A549 (cell line): ENCODE data around the gene ZNF335. TPM values are rescaled to one million over a fixed set of nuclear protein-coding genes. Genes with fewer than 3 reads are reported as not detected.

Source experiments
- ATAC-seq, 2 experiments: fragments of 200-7000 bp in 1 of 2; fragments of >200 bp in 1 of 2; cut with Nextera tagmentation in 1 of 2; cut with Tn5 transposase in 1 of 2; 3 replicates each; pipeline versions ENCODE4 v1.8.0 to v1.9.1; 2018 to 2020; ENCODE audit warnings: mild to moderate bottlenecking in 1 of 2, moderate library complexity in 1 of 2
- CTCF ChIA-PET: fragments of 300-600 bp; sonication (Branson Sonifier 250); formaldehyde crosslinking; extraction: SDS; loops from one replicate; lab custom pipeline; 2021; ENCODE audit warnings: antibody characterized with exemption, inconsistent platforms; lab: Yijun Ruan, JAX
- POLR2A ChIA-PET: fragments of 350-600 bp; formaldehyde crosslinking; extraction: SDS; loops from one replicate; lab custom pipeline; 2021; ENCODE audit warnings: antibody characterized with exemption, inconsistent platforms; lab: Yijun Ruan, JAX
- DNase-seq, 2 experiments: peaks; one replicate each; pipeline versions ENCODE4 v3.0.0 to v3.0.0-alpha.2; 2011 to 2016; ENCODE audit warnings: low read depth in 1 of 2, low spot score in 1 of 2
- FAIRE-seq: peaks from 2 replicates; lab custom pipeline; 2011; peaks lifted over from hg19 to GRCh38; lab: Jason Lieb, UNC
- H3K27ac ChIP-seq, 2 experiments: fragments of >200 bp; sonication (Bioruptor Twin); formaldehyde crosslinking; 3 replicates each; pipeline ENCODE4 v1.5.1; 2016 to 2017
- H3K4me1 ChIP-seq: fragments of >200 bp; sonication (Bioruptor Twin); formaldehyde crosslinking; 3 replicates; pipeline ENCODE4 v1.6.1; 2016
- H3K4me2 ChIP-seq: fragments of >200 bp; sonication (Bioruptor Twin); formaldehyde crosslinking; 3 replicates; pipeline ENCODE4 v1.6.1; 2016
- H3K4me3 ChIP-seq: fragments of >200 bp; sonication (Bioruptor Twin); formaldehyde crosslinking; 3 replicates; pipeline ENCODE4 v1.5.1; 2016
- H3K9me3 ChIP-seq: fragments of >200 bp; sonication (Bioruptor Twin); formaldehyde crosslinking; 3 replicates; pipeline ENCODE4 v1.6.1; 2016
- CBX2 ChIP-seq: fragments of 200-600 bp; sonication (generic); IDR thresholded peaks from 2 replicates; pipeline ENCODE4 v1.6.1; 2016; ENCODE audit warnings: low read depth, mild to moderate bottlenecking, borderline replicate concordance
- CHD2 ChIP-seq: fragments of 150-350 bp; IDR thresholded peaks from 2 replicates; pipeline ENCODE4 v1.6.1; 2014; ENCODE audit warnings: low read length; ENCODE audit not compliant: partially characterized antibody
- CHD4 ChIP-seq: fragments of 200-600 bp; sonication (generic); IDR thresholded peaks from 2 replicates; pipeline ENCODE4 v1.6.1; 2016; ENCODE audit warnings: antibody characterized with exemption, mild to moderate bottlenecking, borderline replicate concordance
- EHF ChIP-seq: fragments of 250-450 bp; sonication (Bioruptor Pico); IDR thresholded peaks from 2 replicates; pipeline ENCODE4 v1.5.0; 2020; ENCODE audit warnings: mild to moderate bottlenecking
- FOSL2 ChIP-seq, 2 experiments: fragments of 450-650 bp in 1 of 2; fragments of >200 bp in 1 of 2; sonication (Bioruptor Twin) in 1 of 2; formaldehyde crosslinking; IDR thresholded peaks; 2 replicates each; pipeline versions ENCODE4 v1.5.0 to v1.6.1; 2016 to 2020; ENCODE audit warnings: mild to moderate bottlenecking in 1 of 2, moderate library complexity in 1 of 2
- FOXS1 ChIP-seq: fragments of 250-450 bp; sonication (Bioruptor Pico); IDR thresholded peaks from 2 replicates; pipeline ENCODE4 v1.5.0; 2020; ENCODE audit warnings: mild to moderate bottlenecking, moderate library complexity
- HDAC2 ChIP-seq: fragments of 200-600 bp; sonication (generic); IDR thresholded peaks from 2 replicates; pipeline ENCODE4 v1.6.1; 2016
- HES2 ChIP-seq: fragments of >200 bp; sonication (Bioruptor Twin); formaldehyde crosslinking; IDR thresholded peaks from 2 replicates; pipeline ENCODE4 v1.6.1; 2016
- MAFK ChIP-seq: fragments of 450-650 bp; IDR thresholded peaks from 2 replicates; pipeline ENCODE4 v1.6.1; 2014; ENCODE audit not compliant: partially characterized antibody
- MAZ ChIP-seq: fragments of 150-350 bp; IDR thresholded peaks from 2 replicates; pipeline ENCODE4 v1.6.1; 2014; ENCODE audit warnings: antibody characterized with exemption, low read depth, low read length, borderline replicate concordance
- MYC ChIP-seq: IDR thresholded peaks from 2 replicates; pipeline ENCODE4 v1.6.1; 2012; ENCODE audit warnings: mild to moderate bottlenecking, inconsistent platforms, low read length, improper control_type of control experiment, borderline replicate concordance
- NFE2L2 ChIP-seq: fragments of 150-350 bp; conservative IDR thresholded peaks from 2 replicates; pipeline ENCODE4 v1.6.1; 2014; ENCODE audit warnings: low read length
- NR3C1 ChIP-seq: fragments of >200 bp; sonication (Bioruptor Twin); formaldehyde crosslinking; IDR thresholded peaks from 3 replicates; pipeline ENCODE4 v1.6.1; 2017
- PHF8 ChIP-seq: fragments of 200-600 bp; sonication (generic); IDR thresholded peaks from 2 replicates; pipeline ENCODE4 v1.6.1; 2016; ENCODE audit warnings: low read depth, mild to moderate bottlenecking, antibody characterized with exemption, moderate library complexity, borderline replicate concordance
- RAD21 ChIP-seq, 2 experiments: fragments of >200 bp in 1 of 2; sonication (Bioruptor Twin) in 1 of 2; formaldehyde crosslinking in 1 of 2; IDR thresholded peaks in 1 of 2; conservative IDR thresholded peaks in 1 of 2; 2 replicates in 1 of 2; 3 replicates in 1 of 2; pipeline ENCODE4 v1.6.1; 2012 to 2018; ENCODE audit warnings: inconsistent platforms in 1 of 2
- RARB ChIP-seq: fragments of 250-450 bp; sonication (Bioruptor Pico); IDR thresholded peaks from 2 replicates; pipeline ENCODE4 v1.8.0; 2021; ENCODE audit warnings: mild to moderate bottlenecking, moderate library complexity
- TP53 ChIP-seq: fragments of 250-450 bp; sonication (Bioruptor Pico); IDR thresholded peaks from 2 replicates; pipeline ENCODE4 v1.5.0; 2021; ENCODE audit warnings: mild to moderate bottlenecking, moderate library complexity
- ZC3H11A ChIP-seq: fragments of 450-650 bp; IDR thresholded peaks from 2 replicates; pipeline ENCODE4 v1.6.1; 2014; ENCODE audit warnings: antibody characterized with exemption, mild to moderate bottlenecking
- ZNF302 ChIP-seq: fragments of 250-450 bp; sonication (Bioruptor Pico); IDR thresholded peaks from 2 replicates; pipeline ENCODE4 v1.9.0; 2021; ENCODE audit warnings: inconsistent platforms, mild to moderate bottlenecking, moderate library complexity
- WGBS: methylation state at CpG from one replicate; pipeline ENCODE4 v1.1.6; 2017; ENCODE audit errors: missing lambda C conversion rate; 5-methylcytosine and 5-hydroxymethylcytosine counted together
- polyA plus RNA-seq, 4 experiments: library from polyadenylated mRNA; depleted of rRNA in 3 of 4; stranded (reverse); fragments of >200 nt; fragmentation: RNase III in 1 of 4; extraction: RNeasy Plus Mini Kit Qiagen cat#74134 plus additional on column Dnase treatment in 1 of 4; gene quantifications; 2 replicates in 3 of 4; 3 replicates in 1 of 4; pipeline ENCODE4 v1.2.3, GENCODE V29; 2011 to 2017
- TF ChIP-seq, protein P1 (sequence below): fragments of 150-350 bp; IDR thresholded peaks from 2 replicates; pipeline ENCODE4 v1.6.1; 2014; ENCODE audit warnings: low read depth, mild to moderate bottlenecking, low read length
- TF ChIP-seq, protein P2 (sequence below): fragments of 250-450 bp; sonication (Bioruptor Pico); IDR thresholded peaks from 2 replicates; pipeline ENCODE4 v1.5.0; 2021; ENCODE audit warnings: mild to moderate bottlenecking, moderate library complexity, borderline replicate concordance
- TF ChIP-seq, protein P3 (sequence below): fragments of >200 bp; sonication (Bioruptor Twin); formaldehyde crosslinking; IDR thresholded peaks from 3 replicates; pipeline ENCODE4 v1.5.1; 2016
- TF ChIP-seq, protein P4 (sequence below): IDR thresholded peaks from 2 replicates; pipeline ENCODE4 v1.6.1; 2012

ZNF335 gene
- polyA plus RNA-seq, 2 of the 4 experiments (the other 2 are of a cell fraction): 7.3 to 9.3 TPM

GRCh38 chr20:45953672-45954071 is 18.3 kb downstream of the ZNF335 start:
- H3K4me2 ChIP-seq: no peak overlapping the region
- ChIA-PET POLR2A (interaction anchor here (1.1 to 1.3 kb wide), 2 partner anchors 9 to 19 kb away, joined by 3 read pairs; no protein-coding TSS in a partner anchor), CTCF (interaction anchor here (0.5 to 21.4 kb wide), 9 partner anchors 9 to 104 kb away, joined by 3 to 358 read pairs (median 3); partner anchors contain the start of gene ZNF335)
- H3K4me1 ChIP-seq: no peaks in the 10 kb centered on the region
- FAIRE-seq (no peak), ATAC-seq (no peak), DNase-seq (no peak)
- H3K4me3 ChIP-seq: no peak overlapping the region
- TF ChIP-seq RARB (CRISPR knock-in tag) (no peak), FOXS1 (CRISPR knock-in tag) (no peak), FOSL2 (IDR thresholded peaks at IDR 0.05) (no peak), FOSL2 (CRISPR knock-in tag; IDR thresholded peaks at IDR 0.05) (no peak), PHF8 (no peak), HDAC2 (no peak), MAZ (no peak), CHD2 (no peak), ZNF302 (CRISPR knock-in tag) (no peak), CBX2 (no peak), TP53 (CRISPR knock-in tag) (no peak), NFE2L2 (no peak), MYC (no peak), EHF (no peak)
- TF ChIP-seq, protein P1, sequence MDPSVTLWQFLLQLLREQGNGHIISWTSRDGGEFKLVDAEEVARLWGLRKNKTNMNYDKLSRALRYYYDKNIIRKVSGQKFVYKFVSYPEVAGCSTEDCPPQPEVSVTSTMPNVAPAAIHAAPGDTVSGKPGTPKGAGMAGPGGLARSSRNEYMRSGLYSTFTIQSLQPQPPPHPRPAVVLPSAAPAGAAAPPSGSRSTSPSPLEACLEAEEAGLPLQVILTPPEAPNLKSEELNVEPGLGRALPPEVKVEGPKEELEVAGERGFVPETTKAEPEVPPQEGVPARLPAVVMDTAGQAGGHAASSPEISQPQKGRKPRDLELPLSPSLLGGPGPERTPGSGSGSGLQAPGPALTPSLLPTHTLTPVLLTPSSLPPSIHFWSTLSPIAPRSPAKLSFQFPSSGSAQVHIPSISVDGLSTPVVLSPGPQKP: no peak
- TF ChIP-seq, protein P2, sequence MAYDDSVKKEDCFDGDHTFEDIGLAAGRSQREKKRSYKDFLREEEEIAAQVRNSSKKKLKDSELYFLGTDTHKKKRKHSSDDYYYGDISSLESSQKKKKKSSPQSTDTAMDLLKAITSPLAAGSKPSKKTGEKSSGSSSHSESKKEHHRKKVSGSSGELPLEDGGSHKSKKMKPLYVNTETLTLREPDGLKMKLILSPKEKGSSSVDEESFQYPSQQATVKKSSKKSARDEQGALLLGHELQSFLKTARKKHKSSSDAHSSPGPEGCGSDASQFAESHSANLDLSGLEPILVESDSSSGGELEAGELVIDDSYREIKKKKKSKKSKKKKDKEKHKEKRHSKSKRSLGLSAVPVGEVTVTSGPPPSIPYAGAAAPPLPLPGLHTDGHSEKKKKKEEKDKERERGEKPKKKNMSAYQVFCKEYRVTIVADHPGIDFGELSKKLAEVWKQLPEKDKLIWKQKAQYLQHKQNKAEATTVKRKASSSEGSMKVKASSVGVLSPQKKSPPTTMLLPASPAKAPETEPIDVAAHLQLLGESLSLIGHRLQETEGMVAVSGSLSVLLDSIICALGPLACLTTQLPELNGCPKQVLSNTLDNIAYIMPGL (CRISPR knock-in tag): no peak
- no peak overlapping the region for H3K27ac ChIP-seq
- 90% methylated on average over 9 of the region's 9 CpGs for WGBS
- H3K9me3 ChIP-seq: peaks cover 1% of the 10 kb centered on the region; the same call in 1 of the 3 replicates

- Histone ChIP-seq H3K4me1 (no peaks in the 10 kb centered on the region), H3K4me3 (no peak overlapping the region), H3K27ac (no peak overlapping the region), H3K4me2 (no peak overlapping the region), H3K9me3 (no peaks in the 10 kb centered on the region)
- no peak for DNase-seq
- 84% methylated on average over 5 of the region's 5 CpGs for WGBS
- no peak for ATAC-seq
- no peak for TF ChIP-seq CHD4
- TF ChIP-seq HES2: no peak
- TF ChIP-seq MAFK: no peak
- TF ChIP-seq, protein P3, sequence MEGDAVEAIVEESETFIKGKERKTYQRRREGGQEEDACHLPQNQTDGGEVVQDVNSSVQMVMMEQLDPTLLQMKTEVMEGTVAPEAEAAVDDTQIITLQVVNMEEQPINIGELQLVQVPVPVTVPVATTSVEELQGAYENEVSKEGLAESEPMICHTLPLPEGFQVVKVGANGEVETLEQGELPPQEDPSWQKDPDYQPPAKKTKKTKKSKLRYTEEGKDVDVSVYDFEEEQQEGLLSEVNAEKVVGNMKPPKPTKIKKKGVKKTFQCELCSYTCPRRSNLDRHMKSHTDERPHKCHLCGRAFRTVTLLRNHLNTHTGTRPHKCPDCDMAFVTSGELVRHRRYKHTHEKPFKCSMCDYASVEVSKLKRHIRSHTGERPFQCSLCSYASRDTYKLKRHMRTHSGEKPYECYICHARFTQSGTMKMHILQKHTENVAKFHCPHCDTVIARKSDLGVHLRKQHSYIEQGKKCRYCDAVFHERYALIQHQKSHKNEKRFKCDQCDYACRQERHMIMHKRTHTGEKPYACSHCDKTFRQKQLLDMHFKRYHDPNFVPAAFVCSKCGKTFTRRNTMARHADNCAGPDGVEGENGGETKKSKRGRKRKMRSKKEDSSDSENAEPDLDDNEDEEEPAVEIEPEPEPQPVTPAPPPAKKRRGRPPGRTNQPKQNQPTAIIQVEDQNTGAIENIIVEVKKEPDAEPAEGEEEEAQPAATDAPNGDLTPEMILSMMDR: no peak
- no peak for TF ChIP-seq NR3C1
- no peak for TF ChIP-seq CHD2
- no peak for TF ChIP-seq RAD21 (conservative IDR thresholded peaks at IDR 0.05 in 1 of 2, IDR thresholded peaks at IDR 0.05 in 1 of 2)
- TF ChIP-seq, protein P4, sequence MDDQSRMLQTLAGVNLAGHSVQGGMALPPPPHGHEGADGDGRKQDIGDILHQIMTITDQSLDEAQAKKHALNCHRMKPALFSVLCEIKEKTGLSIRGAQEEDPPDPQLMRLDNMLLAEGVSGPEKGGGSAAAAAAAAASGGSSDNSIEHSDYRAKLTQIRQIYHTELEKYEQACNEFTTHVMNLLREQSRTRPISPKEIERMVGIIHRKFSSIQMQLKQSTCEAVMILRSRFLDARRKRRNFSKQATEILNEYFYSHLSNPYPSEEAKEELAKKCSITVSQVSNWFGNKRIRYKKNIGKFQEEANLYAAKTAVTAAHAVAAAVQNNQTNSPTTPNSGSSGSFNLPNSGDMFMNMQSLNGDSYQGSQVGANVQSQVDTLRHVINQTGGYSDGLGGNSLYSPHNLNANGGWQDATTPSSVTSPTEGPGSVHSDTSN: no peak
- no peak for TF ChIP-seq ZC3H11A
- ChIA-PET CTCF (interaction anchor here (0.6 to 21.4 kb wide), 12 partner anchors 8 to 154 kb away, joined by 3 to 358 read pairs (median 4); partner anchors contain the start of genes PCIF1 and ZNF335), POLR2A (interaction anchor here (0.6 to 1.3 kb wide), 3 partner anchors 8 to 18 kb away, joined by 3 read pairs; no protein-coding TSS in a partner anchor)
- FAIRE-seq: no peak
These were observed 19.1 kb downstream of the ZNF335 start for GRCh38 chr20:45952861-45953260.
